SK-N-SH (cell line): Measurements from ENCODE around the gene MYO1B. TPM values are rescaled to one million over a fixed set of nuclear protein-coding genes. Genes with fewer than 3 reads are reported as not detected.

Experiments used
- CTCF ChIA-PET: fragments of 300-600, 350-600 bp; formaldehyde crosslinking; extraction: SDS; loops from one replicate; lab custom pipeline; 2021; lab: Yijun Ruan, JAX
- POLR2A ChIA-PET: fragments of 350-600 bp; sonication (Branson Sonifier 250); formaldehyde crosslinking; extraction: SDS; loops from one replicate; lab custom pipeline; 2020; ENCODE audit warnings: antibody characterized with exemption, inconsistent platforms; lab: Yijun Ruan, JAX
- DNase-seq: peaks from one replicate; pipeline ENCODE4 v3.0.0; 2012
- H2AFZ ChIP-seq: fragments of 200-600 bp; sonication (generic); 2 replicates; pipeline ENCODE4 v1.8.1; 2016; ENCODE audit warnings: antibody characterized with exemption, mild to moderate bottlenecking, low read depth
- H3F3A ChIP-seq: fragments of 200-600 bp; sonication (generic); replicated peaks from 2 replicates; pipeline ENCODE3; 2016; ENCODE audit warnings: antibody characterized with exemption, mild to moderate bottlenecking; ENCODE audit not compliant: insufficient read depth
- H3K27ac ChIP-seq, 2 experiments: fragments of 200-500 bp in 1 of 2; fragments of 200-600 bp in 1 of 2; sonication (Bioruptor generic) in 1 of 2; sonication (generic), shearing (Covaris generic) in 1 of 2; 2 replicates each; pipeline versions ENCODE4 v1.5.1 to v1.6.1; 2014 to 2016; ENCODE audit warnings: low read depth in 2 of 2, inconsistent platforms in 1 of 2, low read length in 1 of 2, mild to moderate bottlenecking in 1 of 2, mixed read lengths in 1 of 2
- H3K27me3 ChIP-seq: fragments of 200-600 bp; sonication (generic), shearing (Covaris generic); 2 replicates; pipeline ENCODE4 v1.6.1; 2016; ENCODE audit warnings: mixed run types; ENCODE audit not compliant: insufficient read depth
- H3K36me3 ChIP-seq, 2 experiments: fragments of 200-500 bp in 1 of 2; fragments of 200-600 bp in 1 of 2; sonication (Bioruptor generic) in 1 of 2; sonication (generic) in 1 of 2; replicated peaks in 1 of 2; 2 replicates each; pipeline versions ENCODE3 to v1.5.1; 2014 to 2016; ENCODE audit warnings: low read length in 1 of 2, mild to moderate bottlenecking in 1 of 2; ENCODE audit not compliant: insufficient read depth in 2 of 2, control insufficient read depth in 1 of 2
- H3K4me1 ChIP-seq, 2 experiments: fragments of 200-500 bp in 1 of 2; fragments of 200-600 bp in 1 of 2; sonication (Bioruptor generic) in 1 of 2; sonication (generic), shearing (Covaris generic) in 1 of 2; 2 replicates each; pipeline versions ENCODE4 v1.5.1 to v1.6.1; 2014 to 2016; ENCODE audit warnings: low read depth in 1 of 2, low read length in 1 of 2, mixed run types in 1 of 2; ENCODE audit not compliant: insufficient read depth in 2 of 2, control insufficient read depth in 1 of 2
- H3K4me2 ChIP-seq: fragments of 200-600 bp; sonication (generic), shearing (Covaris generic); 2 replicates; pipeline ENCODE4 v1.6.1; 2017; ENCODE audit warnings: mixed run types
- H3K4me3 ChIP-seq, 2 experiments: fragments of 200-500 bp in 1 of 2; fragments of 200-600 bp in 1 of 2; sonication (Bioruptor generic) in 1 of 2; sonication (generic), shearing (Covaris generic) in 1 of 2; 2 replicates each; pipeline versions ENCODE4 v1.5.1 to v1.8.1; 2014 to 2016; ENCODE audit warnings: low read depth in 2 of 2, inconsistent platforms in 1 of 2, low read length in 1 of 2, mild to moderate bottlenecking in 1 of 2, mixed read lengths in 1 of 2, moderate library complexity in 1 of 2
- H3K79me2 ChIP-seq: fragments of 200-600 bp; sonication (generic); 2 replicates; pipeline ENCODE4 v1.8.1; 2017; ENCODE audit warnings: mild to moderate bottlenecking; ENCODE audit not compliant: insufficient read depth
- H3K9ac ChIP-seq: fragments of 200-600 bp; sonication (generic); 2 replicates; pipeline ENCODE4 v1.6.1; 2017; ENCODE audit warnings: mixed run types
- H3K9me2 ChIP-seq: fragments of 200-600 bp; sonication (generic); 2 replicates; pipeline ENCODE4 v1.6.1; 2017; ENCODE audit warnings: mixed run types
- H3K9me3 ChIP-seq: fragments of 200-600 bp; sonication (generic); 2 replicates; pipeline ENCODE4 v1.6.1; 2017; ENCODE audit warnings: mixed run types, mild to moderate bottlenecking, moderate library complexity
- H4K20me1 ChIP-seq: fragments of 200-600 bp; sonication (generic); 2 replicates; pipeline ENCODE4 v1.6.1; 2017; ENCODE audit warnings: mild to moderate bottlenecking, mixed run types; ENCODE audit not compliant: insufficient read depth
- CHD2 ChIP-seq: fragments of 150-350 bp; IDR thresholded peaks from 2 replicates; pipeline ENCODE4 v1.6.1; 2018; ENCODE audit warnings: low read length; ENCODE audit not compliant: partially characterized antibody
- EP300 ChIP-seq, 2 experiments: IDR thresholded peaks; 2 replicates each; pipeline versions ENCODE4 v1.4.0 to v1.6.1; 2012; ENCODE audit warnings: borderline replicate concordance in 1 of 2, low read depth in 1 of 2, low read length in 1 of 2
- EZH2phosphoT487 ChIP-seq: fragments of 200-600 bp; sonication (generic); IDR thresholded peaks from 2 replicates; pipeline ENCODE4 v1.6.1; 2017; ENCODE audit warnings: low read depth, mixed run types, mild to moderate bottlenecking, antibody characterized with exemption, moderate library complexity, borderline replicate concordance
- FOSL2 ChIP-seq: IDR thresholded peaks from 2 replicates; pipeline ENCODE4 v1.4.0; 2012; ENCODE audit warnings: low read depth, mild to moderate bottlenecking, moderate library complexity, borderline replicate concordance
- GATA2 ChIP-seq: sonication (generic); formaldehyde crosslinking; IDR thresholded peaks from 2 replicates; pipeline ENCODE4 v1.5.0; 2020; ENCODE audit warnings: mild to moderate bottlenecking, missing genetic modification reagents
- JUND ChIP-seq: IDR thresholded peaks from 2 replicates; pipeline ENCODE4 v1.4.0; 2012
- RCOR1 ChIP-seq: fragments of 150-350 bp; IDR thresholded peaks from 2 replicates; pipeline ENCODE4 v1.6.1; 2017; ENCODE audit warnings: antibody characterized with exemption, low read length
- RFX5 ChIP-seq: IDR thresholded peaks from 2 replicates; pipeline ENCODE4 v1.6.1; 2012; ENCODE audit warnings: mild to moderate bottlenecking, improper control_type of control experiment, low read length
- RXRA ChIP-seq: IDR thresholded peaks from 2 replicates; pipeline ENCODE4 v1.4.0; 2012; ENCODE audit warnings: low read depth, mild to moderate bottlenecking, borderline replicate concordance
- TAF1 ChIP-seq: IDR thresholded peaks from 2 replicates; pipeline ENCODE4 v1.6.1; 2012; ENCODE audit warnings: low read depth, mild to moderate bottlenecking, low read length, moderate library complexity, borderline replicate concordance
- TCF12 ChIP-seq: IDR thresholded peaks from 2 replicates; pipeline ENCODE4 v1.4.0; 2012
- YY1 ChIP-seq: IDR thresholded peaks from 2 replicates; pipeline ENCODE4 v1.4.0; 2012; ENCODE audit warnings: low read depth, mild to moderate bottlenecking
- WGBS: methylation state at CpG from one replicate; pipeline ENCODE4 v1.1.6; 2017; ENCODE audit warnings: low lambda C conversion rate; 5-methylcytosine and 5-hydroxymethylcytosine counted together
- polyA plus RNA-seq, 3 experiments: library from polyadenylated mRNA; depleted of rRNA; stranded (reverse); fragments of >200 nt; gene quantifications; 2 replicates each; pipeline ENCODE4 v1.2.3, GENCODE V29; 2012
- TF ChIP-seq, protein P1 (sequence below): IDR thresholded peaks from 2 replicates; pipeline ENCODE4 v1.6.1; 2012; ENCODE audit warnings: mild to moderate bottlenecking, low read depth, low read length, moderate library complexity

The MYO1B gene
- polyA plus RNA-seq, 1 of the 3 experiments (the other 2 are of a cell fraction) = 20.2 TPM

GRCh38 chr2:191206613-191207471, 38.4 kb upstream of the MYO1B start:
- CTCF ChIA-PET = interaction anchor here (1.1 to 4.5 kb wide), 2 partner anchors 12 to 294 kb away, joined by 4 to 28 read pairs; no protein-coding TSS in a partner anchor
- Histone ChIP-seq H3K4me3 (no peak overlapping the region), H3K79me2 (no peaks in the 10 kb centered on the region), H3K9me2 (no peaks in the 10 kb centered on the region), H2AFZ (no peak overlapping the region), H3K27me3 (no peaks in the 10 kb centered on the region), H3K36me3 (no peaks in the 10 kb centered on the region), H3K9ac (no peak overlapping the region), H3K4me1 (0 out of 4 replicates have a peak, but pooled peaks cover 0 to 11% of the 10 kb centered on the region in 2 experiments), H3K9me3 (0 out of 2 replicates have a peak, but pooled peaks cover 2% of the 10 kb centered on the region), H3F3A (no peaks in the 10 kb centered on the region), H3K4me2 (no peak overlapping the region), H4K20me1 (no peaks in the 10 kb centered on the region), H3K27ac (no peak overlapping the region)
- TF ChIP-seq TCF12 (no peak), EP300 (IDR thresholded peaks at IDR 0.05; ENCODE audit: borderline replicate concordance in 1 of 2, low read depth in 1 of 2, low read length in 1 of 2) (no peak), EZH2phosphoT487 (no peak), YY1 (no peak), RCOR1 (no peak), GATA2 (no peak), RFX5 (no peak), TAF1 (no peak), RXRA (no peak), JUND (no peak), FOSL2 (no peak), CHD2 (no peak)
- TF ChIP-seq, protein P1, sequence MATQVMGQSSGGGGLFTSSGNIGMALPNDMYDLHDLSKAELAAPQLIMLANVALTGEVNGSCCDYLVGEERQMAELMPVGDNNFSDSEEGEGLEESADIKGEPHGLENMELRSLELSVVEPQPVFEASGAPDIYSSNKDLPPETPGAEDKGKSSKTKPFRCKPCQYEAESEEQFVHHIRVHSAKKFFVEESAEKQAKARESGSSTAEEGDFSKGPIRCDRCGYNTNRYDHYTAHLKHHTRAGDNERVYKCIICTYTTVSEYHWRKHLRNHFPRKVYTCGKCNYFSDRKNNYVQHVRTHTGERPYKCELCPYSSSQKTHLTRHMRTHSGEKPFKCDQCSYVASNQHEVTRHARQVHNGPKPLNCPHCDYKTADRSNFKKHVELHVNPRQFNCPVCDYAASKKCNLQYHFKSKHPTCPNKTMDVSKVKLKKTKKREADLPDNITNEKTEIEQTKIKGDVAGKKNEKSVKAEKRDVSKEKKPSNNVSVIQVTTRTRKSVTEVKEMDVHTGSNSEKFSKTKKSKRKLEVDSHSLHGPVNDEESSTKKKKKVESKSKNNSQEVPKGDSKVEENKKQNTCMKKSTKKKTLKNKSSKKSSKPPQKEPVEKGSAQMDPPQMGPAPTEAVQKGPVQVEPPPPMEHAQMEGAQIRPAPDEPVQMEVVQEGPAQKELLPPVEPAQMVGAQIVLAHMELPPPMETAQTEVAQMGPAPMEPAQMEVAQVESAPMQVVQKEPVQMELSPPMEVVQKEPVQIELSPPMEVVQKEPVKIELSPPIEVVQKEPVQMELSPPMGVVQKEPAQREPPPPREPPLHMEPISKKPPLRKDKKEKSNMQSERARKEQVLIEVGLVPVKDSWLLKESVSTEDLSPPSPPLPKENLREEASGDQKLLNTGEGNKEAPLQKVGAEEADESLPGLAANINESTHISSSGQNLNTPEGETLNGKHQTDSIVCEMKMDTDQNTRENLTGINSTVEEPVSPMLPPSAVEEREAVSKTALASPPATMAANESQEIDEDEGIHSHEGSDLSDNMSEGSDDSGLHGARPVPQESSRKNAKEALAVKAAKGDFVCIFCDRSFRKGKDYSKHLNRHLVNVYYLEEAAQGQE = no peak
- 93% methylated on average over 13 of the region's 13 CpGs for WGBS
- no peak for DNase-seq
- POLR2A ChIA-PET = no interaction called here

DNA sequence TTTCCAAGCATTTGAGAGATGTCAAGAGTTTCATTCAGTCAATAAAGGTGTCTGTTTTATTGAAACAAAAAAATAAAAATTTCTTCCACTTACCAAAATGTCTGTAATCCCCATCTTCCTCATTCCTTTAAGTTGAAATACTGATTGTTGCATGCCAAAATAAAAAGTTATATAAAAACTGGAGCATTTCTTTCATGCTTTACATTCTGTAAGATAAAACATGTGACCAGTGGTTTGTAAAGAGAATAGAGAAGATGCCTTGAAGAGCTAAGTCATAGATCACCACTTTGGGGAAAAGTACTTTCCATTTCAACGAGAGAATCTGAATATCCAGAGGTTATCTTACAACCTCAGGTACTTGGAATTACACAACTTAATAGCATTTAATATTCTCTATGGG, 35.9 kb upstream of the MYO1B start:
- CTCF ChIA-PET = interaction anchor here (1.0 to 4.5 kb wide), 3 partner anchors 9 to 293 kb away, joined by 4 to 28 read pairs (median 8); no protein-coding TSS in a partner anchor
- H3K79me2 ChIP-seq = no peaks in the 10 kb centered on the region
- H3K4me3 ChIP-seq = no peak overlapping the region
- WGBS = 22% methylated on average over 1 of the region's 1 CpG
- H3K9ac ChIP-seq = no peak overlapping the region
- H3K36me3 ChIP-seq = no peaks in the 10 kb centered on the region
- TF ChIP-seq EZH2phosphoT487 = no peak
- 0 out of 2 replicates have a peak, but pooled peaks have one; percentile 1 for TF ChIP-seq TCF12
- H4K20me1 ChIP-seq = no peaks in the 10 kb centered on the region
- no peaks in the 10 kb centered on the region for H3K4me1 ChIP-seq
- DNase-seq = no peak
- no peaks in the 10 kb centered on the region for H3K27me3 ChIP-seq
- POLR2A ChIA-PET = no interaction called here
- no peaks in the 10 kb centered on the region for H3K9me2 ChIP-seq
- H2AFZ ChIP-seq = no peak overlapping the region
- H3K27ac ChIP-seq = no peak overlapping the region; a peak in 1 of 4 replicates
- no peak overlapping the region for H3K4me2 ChIP-seq
- H3K9me3 ChIP-seq = 0 out of 2 replicates have a peak, but pooled peaks cover 8% of the 10 kb centered on the region
- no peaks in the 10 kb centered on the region for H3F3A ChIP-seq
